ENCODE measurements around the gene PHC2. TPM values are rescaled to one million over a fixed set of nuclear protein-coding genes. Genes with fewer than 3 reads are reported as not detected.

Gene PHC2
- total RNA-seq, 1 donor: 85.4 TPM

DNA sequence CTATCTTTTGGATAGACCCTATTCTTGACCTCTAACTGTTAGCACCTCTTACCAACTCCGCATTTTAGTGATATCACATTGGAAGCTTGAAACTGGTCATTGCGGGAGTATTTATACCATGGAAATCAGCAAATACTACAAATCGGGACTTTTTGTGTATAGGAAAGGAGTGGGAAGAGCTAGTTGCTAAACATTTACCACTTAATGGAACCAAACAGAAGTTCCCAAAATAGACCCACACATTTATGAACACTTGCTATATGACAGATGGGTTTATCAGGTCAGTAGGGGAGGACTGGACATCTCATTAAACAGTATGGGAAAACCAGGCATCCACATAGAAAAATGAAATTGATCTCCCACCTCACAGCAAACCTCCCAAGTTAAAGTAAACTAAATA lies 29.4 kb downstream of the PHC2 start:
- H3K4me3 ChIP-seq (ENCODE audit: insufficient read depth, low read length): no peak overlapping the region
- no peak for DNase-seq (ENCODE audit: insufficient read length, low spot score, missing footprints)
- no peaks in the 10 kb centered on the region for H3K9me3 ChIP-seq (ENCODE audit: low read depth, low read length)
- H3K36me3 ChIP-seq (ENCODE audit: insufficient read depth, low read length): peaks cover 7% of the 10 kb centered on the region
- TF ChIP-seq, protein P1, sequence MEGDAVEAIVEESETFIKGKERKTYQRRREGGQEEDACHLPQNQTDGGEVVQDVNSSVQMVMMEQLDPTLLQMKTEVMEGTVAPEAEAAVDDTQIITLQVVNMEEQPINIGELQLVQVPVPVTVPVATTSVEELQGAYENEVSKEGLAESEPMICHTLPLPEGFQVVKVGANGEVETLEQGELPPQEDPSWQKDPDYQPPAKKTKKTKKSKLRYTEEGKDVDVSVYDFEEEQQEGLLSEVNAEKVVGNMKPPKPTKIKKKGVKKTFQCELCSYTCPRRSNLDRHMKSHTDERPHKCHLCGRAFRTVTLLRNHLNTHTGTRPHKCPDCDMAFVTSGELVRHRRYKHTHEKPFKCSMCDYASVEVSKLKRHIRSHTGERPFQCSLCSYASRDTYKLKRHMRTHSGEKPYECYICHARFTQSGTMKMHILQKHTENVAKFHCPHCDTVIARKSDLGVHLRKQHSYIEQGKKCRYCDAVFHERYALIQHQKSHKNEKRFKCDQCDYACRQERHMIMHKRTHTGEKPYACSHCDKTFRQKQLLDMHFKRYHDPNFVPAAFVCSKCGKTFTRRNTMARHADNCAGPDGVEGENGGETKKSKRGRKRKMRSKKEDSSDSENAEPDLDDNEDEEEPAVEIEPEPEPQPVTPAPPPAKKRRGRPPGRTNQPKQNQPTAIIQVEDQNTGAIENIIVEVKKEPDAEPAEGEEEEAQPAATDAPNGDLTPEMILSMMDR (IDR thresholded peaks at IDR 0.05; ENCODE audit: extremely low read depth, low read depth, low read length): no peak
- H3K4me2 ChIP-seq (ENCODE audit: insufficient read depth, low read length): no peak overlapping the region
- H3K27ac ChIP-seq (ENCODE audit: low read depth, low read length): no peak overlapping the region
- no peaks in the 10 kb centered on the region for H4K20me1 ChIP-seq (ENCODE audit: insufficient read depth, low read length)
- H3K27me3 ChIP-seq (ENCODE audit: insufficient read depth, low read length): no peaks in the 10 kb centered on the region
- no peak overlapping the region for H2AFZ ChIP-seq (ENCODE audit: low read length)
- H3K4me1 ChIP-seq (ENCODE audit: insufficient read depth, low read length): no peaks in the 10 kb centered on the region
- H3K79me2 ChIP-seq (ENCODE audit: insufficient read depth, low read length): peaks cover 75% of the 10 kb centered on the region

DNA sequence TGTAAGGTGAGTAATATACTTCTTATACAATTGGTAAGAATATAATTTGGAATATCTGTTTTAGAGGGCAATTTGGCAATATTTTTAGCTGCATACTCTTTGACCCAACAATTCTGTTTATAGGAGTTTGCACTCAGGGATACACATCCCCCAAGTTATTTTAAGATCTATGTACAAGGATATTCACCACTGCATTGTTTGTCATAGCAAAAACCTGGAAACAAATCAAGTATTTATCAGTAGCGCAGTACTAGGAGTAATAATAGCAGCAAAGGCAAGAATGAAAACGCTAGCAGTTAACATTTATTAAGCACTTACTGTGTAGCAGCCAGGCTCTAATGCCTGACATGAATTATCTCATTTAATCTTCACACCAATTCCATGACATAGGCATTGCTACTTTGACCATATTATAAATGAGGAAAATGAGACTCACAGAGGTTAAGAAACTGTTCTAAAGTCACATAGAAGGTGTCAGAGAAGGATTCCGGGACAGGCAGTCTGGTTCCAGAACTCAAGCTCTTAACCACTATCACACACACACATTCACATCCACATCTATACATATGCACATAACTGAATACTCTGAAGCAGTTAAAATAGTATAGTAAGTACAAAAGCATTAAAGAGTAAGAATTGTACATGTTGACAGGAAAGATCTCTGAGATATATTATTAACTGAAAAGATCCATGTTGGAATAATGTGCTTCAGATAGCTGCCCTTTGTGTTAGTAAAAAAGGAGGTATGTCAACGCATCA lies 30.6 kb downstream of the PHC2 start:
- no peak for DNase-seq (ENCODE audit: insufficient read length, low spot score, missing footprints)
- no peak overlapping the region for H3K4me3 ChIP-seq (ENCODE audit: insufficient read depth, low read length)
- H2AFZ ChIP-seq (ENCODE audit: low read length): no peak overlapping the region
- H4K20me1 ChIP-seq (ENCODE audit: insufficient read depth, low read length): no peaks in the 10 kb centered on the region
- H3K9me3 ChIP-seq (ENCODE audit: low read depth, low read length): no peaks in the 10 kb centered on the region
- no peaks in the 10 kb centered on the region for H3K4me1 ChIP-seq (ENCODE audit: insufficient read depth, low read length)
- no peaks in the 10 kb centered on the region for H3K27me3 ChIP-seq (ENCODE audit: insufficient read depth, low read length)
- no peak overlapping the region for H3K4me2 ChIP-seq (ENCODE audit: insufficient read depth, low read length)
- TF ChIP-seq, protein P1 (IDR thresholded peaks at IDR 0.05; ENCODE audit: extremely low read depth, low read depth, low read length): no peak
- peaks cover 7% of the 10 kb centered on the region for H3K36me3 ChIP-seq (ENCODE audit: insufficient read depth, low read length)
- H3K79me2 ChIP-seq (ENCODE audit: insufficient read depth, low read length): peaks cover 78% of the 10 kb centered on the region
- H3K27ac ChIP-seq (ENCODE audit: low read depth, low read length): no peak overlapping the region

DNA sequence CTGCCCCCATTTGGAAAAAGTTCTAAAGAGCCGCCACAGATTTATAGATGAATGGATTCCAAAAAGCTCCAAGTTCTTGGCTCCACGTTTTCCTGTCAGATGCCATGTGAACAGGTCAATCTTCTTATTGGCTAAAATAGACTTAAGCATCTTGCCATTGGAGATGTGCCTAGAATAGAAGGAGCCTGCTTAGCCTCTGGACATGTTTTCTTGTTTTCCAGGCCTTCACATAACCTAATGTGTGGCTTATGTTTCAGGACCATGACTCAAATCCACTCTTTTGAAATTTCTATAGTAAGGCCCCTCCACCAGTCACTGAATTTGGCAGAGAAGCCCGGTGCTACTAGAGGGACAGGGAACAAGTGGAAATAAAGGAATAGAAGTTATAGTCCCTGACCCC lies 31.5 kb downstream of the PHC2 start:
- Histone ChIP-seq H3K27me3 (ENCODE audit: insufficient read depth, low read length) (no peaks in the 10 kb centered on the region), H3K4me1 (ENCODE audit: insufficient read depth, low read length) (peaks cover 5% of the 10 kb centered on the region), H3K36me3 (ENCODE audit: insufficient read depth, low read length) (peaks cover 7% of the 10 kb centered on the region), H2AFZ (ENCODE audit: low read length) (no peak overlapping the region), H3K4me2 (ENCODE audit: insufficient read depth, low read length) (no peak overlapping the region), H3K9me3 (ENCODE audit: low read depth, low read length) (no peaks in the 10 kb centered on the region), H3K27ac (ENCODE audit: low read depth, low read length) (no peak overlapping the region), H4K20me1 (ENCODE audit: insufficient read depth, low read length) (no peaks in the 10 kb centered on the region), H3K79me2 (ENCODE audit: insufficient read depth, low read length) (peaks cover 76% of the 10 kb centered on the region), H3K4me3 (ENCODE audit: insufficient read depth, low read length) (no peak overlapping the region)
- DNase-seq (ENCODE audit: insufficient read length, low spot score, missing footprints): no peak
- TF ChIP-seq, protein P1 (IDR thresholded peaks at IDR 0.05; ENCODE audit: extremely low read depth, low read depth, low read length): no peak

DNA sequence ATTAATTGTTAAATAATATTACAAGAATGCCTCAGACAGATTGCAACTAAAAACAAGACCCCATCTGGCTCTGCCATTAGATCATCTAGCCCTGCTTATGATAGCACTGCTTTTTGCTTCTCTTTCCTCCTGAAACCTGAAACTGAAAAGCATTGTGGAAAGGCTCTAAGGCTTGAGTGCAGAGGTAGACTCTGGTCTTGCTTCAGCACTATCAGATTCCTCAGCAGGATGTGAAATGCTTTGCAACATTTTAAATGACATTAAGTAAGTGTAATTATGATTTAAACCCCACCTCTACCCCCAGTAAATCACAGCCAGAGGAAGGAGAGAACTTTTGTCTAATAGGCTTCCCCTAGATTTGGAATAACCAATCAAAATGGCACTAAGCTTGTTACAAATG lies 32.9 kb downstream of the PHC2 start:
- no peak overlapping the region for H3K27ac ChIP-seq (ENCODE audit: low read depth, low read length)
- TF ChIP-seq, protein P1 (IDR thresholded peaks at IDR 0.05; ENCODE audit: extremely low read depth, low read depth, low read length): no peak
- no peak overlapping the region for H3K4me2 ChIP-seq (ENCODE audit: insufficient read depth, low read length)
- no peak for DNase-seq (ENCODE audit: insufficient read length, low spot score, missing footprints)
- H3K9me3 ChIP-seq (ENCODE audit: low read depth, low read length): no peaks in the 10 kb centered on the region
- no peak overlapping the region for H3K4me3 ChIP-seq (ENCODE audit: insufficient read depth, low read length)
- H3K27me3 ChIP-seq (ENCODE audit: insufficient read depth, low read length): no peaks in the 10 kb centered on the region
- peaks cover 7% of the 10 kb centered on the region for H3K36me3 ChIP-seq (ENCODE audit: insufficient read depth, low read length)
- H3K79me2 ChIP-seq (ENCODE audit: insufficient read depth, low read length): peaks cover 78% of the 10 kb centered on the region
- peaks cover 10% of the 10 kb centered on the region for H3K4me1 ChIP-seq (ENCODE audit: insufficient read depth, low read length)
- H2AFZ ChIP-seq (ENCODE audit: low read length): no peak overlapping the region
- no peaks in the 10 kb centered on the region for H4K20me1 ChIP-seq (ENCODE audit: insufficient read depth, low read length)

Data from osteoblast (primary cell).